ENCODE data around the gene OXCT1.

- TF ChIP-seq GATA2 (IDR thresholded peaks at IDR 0.05; ENCODE audit: low read depth, low read length) (no peak), GATA3 (IDR thresholded peaks at IDR 0.05; ENCODE audit: low read depth, low read length) (no peak)
These were observed 85.2 kb downstream of the OXCT1 start for GRCh38 chr5:41785061-41785460.

All from SH-SY5Y (cell line).